HCT116 (cell line): Measurements from ENCODE around the gene QRICH2. TPM values are rescaled to one million over a fixed set of nuclear protein-coding genes. Genes with fewer than 3 reads are reported as not detected.

ENCODE experiments used
- ATAC-seq: fragments of 200-7000 bp; cut with Tn5 transposase; 2 replicates; pipeline ENCODE4 v1.9.1; 2020; ENCODE audit warnings: mild to moderate bottlenecking, moderate library complexity
- BruUV-seq: library from RNA; stranded (reverse); fragments of 400-500 nt; replicated peaks from 2 replicates; lab custom pipeline; 2021; lab: Mats Ljungman, UMichigan
- CTCF ChIA-PET: fragments of 300-600 bp; sonication (Branson Sonifier 250); formaldehyde crosslinking; loops from one replicate; lab custom pipeline; 2021; ENCODE audit warnings: antibody characterized with exemption; lab: Charles Lee
- POLR2A ChIA-PET: fragments of 300-600, 350-600 bp; sonication (Branson Sonifier 250); formaldehyde crosslinking; loops from one replicate; lab custom pipeline; 2021; ENCODE audit warnings: antibody characterized with exemption; lab: Charles Lee
- RAD21 ChIA-PET, 2 experiments: fragments of 300-600 bp; sonication (Branson Sonifier 250); formaldehyde crosslinking; loops; one replicate each; lab custom pipeline; 2023; ENCODE audit warnings: low total read pairs in 2 of 2; ENCODE audit not compliant: uncharacterized antibody in 2 of 2, unreplicated experiment in 2 of 2, low non-redundant PET in 1 of 2; lab: Charles Lee
- DNase-seq: peaks from one replicate; pipeline ENCODE4 v3.0.0-alpha.2; 2010; ENCODE audit warnings: low read depth, low spot score
- H2AFZ ChIP-seq: fragments of 200-600 bp; shearing (Covaris generic), sonication (generic); 2 replicates; pipeline ENCODE4 v1.6.1; 2017; ENCODE audit warnings: low read depth, mixed run types, mixed read lengths, antibody characterized with exemption, low read length; ENCODE audit not compliant: poor library complexity, severe bottlenecking
- H3K27ac ChIP-seq: 2 replicates; pipeline ENCODE4 v1.5.1; 2012; ENCODE audit warnings: low read depth, low read length
- H3K27me3 ChIP-seq: fragments of 200-600 bp; sonication (generic); 2 replicates; pipeline ENCODE4 v1.6.1; 2016; ENCODE audit warnings: mixed run types, low read length, mixed read lengths; ENCODE audit not compliant: insufficient read depth
- H3K36me3 ChIP-seq, 2 experiments: fragments of 200-500 bp in 1 of 2; fragments of 200-600 bp in 1 of 2; sonication (Bioruptor generic) in 1 of 2; sonication (generic) in 1 of 2; 2 replicates each; pipeline versions ENCODE4 v1.5.1 to v1.6.1; 2014 to 2016; ENCODE audit warnings: low read length in 2 of 2, inconsistent platforms in 1 of 2, mixed read lengths in 1 of 2, mixed run types in 1 of 2; ENCODE audit not compliant: insufficient read depth in 2 of 2, control insufficient read depth in 1 of 2
- H3K4me1 ChIP-seq, 2 experiments: fragments of 200-600 bp in 1 of 2; sonication (generic) in 1 of 2; 2 replicates each; pipeline versions ENCODE4 v1.5.1 to v1.6.1; 2012 to 2017; ENCODE audit warnings: low read length in 2 of 2, inconsistent platforms in 1 of 2, mild to moderate bottlenecking in 1 of 2, mixed read lengths in 1 of 2, mixed run types in 1 of 2, moderate library complexity in 1 of 2; ENCODE audit not compliant: insufficient read depth in 2 of 2, control insufficient read depth in 1 of 2
- H3K4me2 ChIP-seq: fragments of 200-600 bp; sonication (generic); 2 replicates; pipeline ENCODE4 v1.6.1; 2017; ENCODE audit warnings: mixed run types, low read length, mixed read lengths
- H3K4me3 ChIP-seq, 2 experiments: fragments of 200-600 bp in 1 of 2; sonication (generic) in 1 of 2; replicated peaks in 1 of 2; 2 replicates each; pipeline ENCODE4 v1.5.1; 2011 to 2016; ENCODE audit warnings: low read length in 2 of 2, control low read depth in 1 of 2, low read depth in 1 of 2, mild to moderate bottlenecking in 1 of 2, mixed read lengths in 1 of 2, mixed run types in 1 of 2
- H3K79me2 ChIP-seq: fragments of 200-600 bp; sonication (generic); 2 replicates; pipeline ENCODE4 v1.6.1; 2017; ENCODE audit warnings: mild to moderate bottlenecking, mixed run types, low read length, moderate library complexity, mixed read lengths; ENCODE audit not compliant: insufficient read depth
- H3K9ac ChIP-seq: fragments of 200-600 bp; sonication (generic); 2 replicates; pipeline ENCODE4 v1.6.1; 2016; ENCODE audit warnings: low read length, mixed read lengths
- H3K9me2 ChIP-seq: fragments of 200-600 bp; sonication (generic), shearing (Covaris generic); 2 replicates; pipeline ENCODE4 v1.6.1; 2017; ENCODE audit warnings: mixed run types, mild to moderate bottlenecking, moderate library complexity; ENCODE audit not compliant: insufficient read depth
- H3K9me3 ChIP-seq, 2 experiments: fragments of 200-500 bp in 1 of 2; fragments of 200-600 bp in 1 of 2; sonication (Bioruptor generic) in 1 of 2; sonication (generic) in 1 of 2; 2 replicates each; pipeline ENCODE4 v1.6.1; 2014 to 2017; ENCODE audit warnings: low read length in 2 of 2, mixed read lengths in 2 of 2, inconsistent platforms in 1 of 2, low read depth in 1 of 2, mild to moderate bottlenecking in 1 of 2, mixed run types in 1 of 2, moderate library complexity in 1 of 2; ENCODE audit not compliant: control insufficient read depth in 1 of 2, insufficient read depth in 1 of 2
- H4K20me1 ChIP-seq: fragments of 200-600 bp; sonication (generic), shearing (Covaris generic); 2 replicates; pipeline ENCODE4 v1.6.1; 2017; ENCODE audit warnings: mixed run types, mild to moderate bottlenecking, moderate library complexity; ENCODE audit not compliant: insufficient read depth
- ATF3 ChIP-seq: IDR thresholded peaks from 2 replicates; pipeline ENCODE4 v1.6.1; 2012
- CBX3 ChIP-seq: IDR thresholded peaks from 2 replicates; pipeline ENCODE4 v1.6.1; 2012; ENCODE audit warnings: low read depth
- EZH2 ChIP-seq: fragments of 200-600 bp; sonication (generic); IDR thresholded peaks from 2 replicates; pipeline ENCODE4 v1.6.1; 2017; ENCODE audit warnings: antibody characterized with exemption, mixed run types
- EZH2phosphoT487 ChIP-seq: fragments of 200-600 bp; IDR thresholded peaks from 2 replicates; pipeline ENCODE4 v1.6.1; 2018; ENCODE audit warnings: antibody characterized with exemption, borderline replicate concordance
- MAX ChIP-seq: IDR thresholded peaks from 2 replicates; pipeline ENCODE4 v1.6.1; 2012
- RAD21 ChIP-seq: IDR thresholded peaks from 2 replicates; pipeline ENCODE4 v1.6.1; 2012; ENCODE audit warnings: low read depth, mild to moderate bottlenecking
- SIN3A ChIP-seq: IDR thresholded peaks from 2 replicates; pipeline ENCODE4 v1.6.1; 2012; ENCODE audit warnings: low read depth
- SP1 ChIP-seq: IDR thresholded peaks from 2 replicates; pipeline ENCODE4 v1.6.1; 2012; ENCODE audit warnings: low read depth
- SRF ChIP-seq: IDR thresholded peaks from 2 replicates; pipeline ENCODE4 v1.6.1; 2012; ENCODE audit warnings: low read depth
- TCF7L2 ChIP-seq: IDR thresholded peaks from 2 replicates; pipeline ENCODE4 v1.7.0; 2011; ENCODE audit warnings: borderline replicate concordance, inconsistent platforms; ENCODE audit not compliant: insufficient read depth, insufficient read length; ENCODE audit errors: extremely low read depth
- ZFX ChIP-seq: fragments of 450-650 bp; IDR thresholded peaks from 2 replicates; pipeline ENCODE4 v1.6.1; 2017
- intact Hi-C: fragments of 100-400 bp; cut with micrococcal nuclease; formaldehyde crosslinking; loops from 2 replicates; pipeline ENCODE4 v1.10.0; 2022
- total RNA-seq: library from RNA; stranded (reverse); gene quantifications from one replicate; pipeline ENCODE4 v1.2.1, GENCODE V29; 2021; ENCODE audit not compliant: unreplicated experiment
- TF ChIP-seq, protein P1 (sequence below): IDR thresholded peaks from 2 replicates; pipeline ENCODE4 v1.6.1; 2011; ENCODE audit warnings: mild to moderate bottlenecking, low read length, moderate library complexity; ENCODE audit not compliant: insufficient replicate concordance; ENCODE audit errors: extremely low read depth

QRICH2 gene
- total RNA-seq, 1 experiment from 2014 or later, result 4.9 TPM

DNA sequence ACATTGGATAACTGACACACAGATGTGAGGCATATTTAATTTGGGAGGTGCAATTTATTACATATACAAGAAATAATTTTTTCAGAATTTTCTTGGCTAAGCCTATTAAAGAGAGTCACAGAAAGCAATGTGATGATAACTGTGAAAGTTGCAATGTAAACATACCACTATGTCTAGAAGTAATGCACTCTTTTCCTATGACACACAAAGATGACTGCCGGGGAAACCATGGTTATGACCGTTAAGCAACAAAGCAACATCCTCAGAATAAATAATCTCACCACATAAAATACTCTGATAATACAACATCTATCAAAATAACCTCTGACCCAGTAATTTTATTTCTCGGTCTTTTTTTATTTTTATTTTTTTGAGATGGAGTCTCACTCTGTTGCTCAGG lies 10.5 kb upstream of the QRICH2 start:
- DNase-seq (no peak), ATAC-seq (no peak)
- Histone ChIP-seq H3K9me3 (no peaks in the 10 kb centered on the region), H2AFZ (no peak overlapping the region), H3K79me2 (no peaks in the 10 kb centered on the region), H3K27ac (no peak overlapping the region), H3K9me2 (no peaks in the 10 kb centered on the region), H3K9ac (no peak overlapping the region), H3K4me2 (no peak overlapping the region), H4K20me1 (no peaks in the 10 kb centered on the region), H3K4me3 (no peak overlapping the region), H3K36me3 (peaks cover 2 to 16% of the 10 kb centered on the region in 2 experiments; a peak in 3 of 4 replicates), H3K4me1 (no peaks in the 10 kb centered on the region), H3K27me3 (no peaks in the 10 kb centered on the region)
- TF ChIP-seq SRF (no peak), EZH2 (no peak), ATF3 (no peak), SP1 (no peak), ZFX (no peak), RAD21 (no peak), CBX3 (no peak), SIN3A (no peak), MAX (no peak), TCF7L2 (no peak), EZH2phosphoT487 (no peak)
- TF ChIP-seq, protein P1, sequence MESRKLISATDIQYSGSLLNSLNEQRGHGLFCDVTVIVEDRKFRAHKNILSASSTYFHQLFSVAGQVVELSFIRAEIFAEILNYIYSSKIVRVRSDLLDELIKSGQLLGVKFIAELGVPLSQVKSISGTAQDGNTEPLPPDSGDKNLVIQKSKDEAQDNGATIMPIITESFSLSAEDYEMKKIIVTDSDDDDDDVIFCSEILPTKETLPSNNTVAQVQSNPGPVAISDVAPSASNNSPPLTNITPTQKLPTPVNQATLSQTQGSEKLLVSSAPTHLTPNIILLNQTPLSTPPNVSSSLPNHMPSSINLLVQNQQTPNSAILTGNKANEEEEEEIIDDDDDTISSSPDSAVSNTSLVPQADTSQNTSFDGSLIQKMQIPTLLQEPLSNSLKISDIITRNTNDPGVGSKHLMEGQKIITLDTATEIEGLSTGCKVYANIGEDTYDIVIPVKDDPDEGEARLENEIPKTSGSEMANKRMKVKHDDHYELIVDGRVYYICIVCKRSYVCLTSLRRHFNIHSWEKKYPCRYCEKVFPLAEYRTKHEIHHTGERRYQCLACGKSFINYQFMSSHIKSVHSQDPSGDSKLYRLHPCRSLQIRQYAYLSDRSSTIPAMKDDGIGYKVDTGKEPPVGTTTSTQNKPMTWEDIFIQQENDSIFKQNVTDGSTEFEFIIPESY, result no peak
- CTCF ChIA-PET, result no interaction called here
- no TSS peak for BruUV-seq
- intact Hi-C loops, result no loop called here
- POLR2A ChIA-PET, result no interaction called here
- RAD21 ChIA-PET, result no interaction called here
